ENCODE results near the gene CYRIA.

The CYRIA gene

GRCh38 chr2:16626997-16627605 lies 38.5 kb downstream of the CYRIA start:
- DNase-seq = no peak

DNA sequence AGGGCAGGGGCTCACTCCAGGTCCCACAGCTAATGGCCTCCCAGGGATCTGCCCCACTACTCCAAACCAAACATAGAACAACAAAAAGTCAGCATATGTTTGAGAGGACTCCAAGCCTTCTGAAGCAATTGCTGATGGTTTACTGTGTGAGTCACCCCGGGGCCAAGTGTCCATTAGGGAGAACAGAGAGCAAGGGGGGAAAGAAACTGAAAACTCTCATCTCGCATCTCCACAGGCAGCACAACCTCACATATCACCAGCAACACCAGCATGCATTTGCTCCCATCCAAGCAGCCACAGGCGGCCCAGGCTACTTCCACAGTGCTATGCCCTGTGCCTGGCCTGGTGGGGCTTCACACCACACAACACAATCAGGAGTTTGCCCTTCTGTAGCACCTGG lies 39.1 kb downstream of the CYRIA start:
- DNase-seq = no peak

DNA sequence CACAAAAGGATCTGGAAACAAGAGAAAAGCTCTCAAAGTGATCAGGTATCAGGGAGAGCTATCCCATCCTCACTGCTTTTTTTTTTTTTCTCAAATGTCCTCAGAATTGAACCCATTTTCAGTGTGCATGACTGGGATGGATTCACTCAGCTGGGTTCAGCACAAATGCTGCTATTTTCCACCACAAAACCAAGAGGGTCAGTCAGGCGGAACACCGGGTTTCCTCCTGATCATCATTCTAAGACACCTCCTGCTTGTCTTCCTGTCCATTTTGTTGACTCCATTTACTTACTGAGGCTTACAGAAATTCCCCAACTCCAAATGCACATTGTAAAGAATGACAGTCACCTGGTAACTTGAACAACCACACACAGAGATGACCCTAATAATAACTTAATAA lies 39.9 kb downstream of the CYRIA start:
- DNase-seq = no peak

DNA sequence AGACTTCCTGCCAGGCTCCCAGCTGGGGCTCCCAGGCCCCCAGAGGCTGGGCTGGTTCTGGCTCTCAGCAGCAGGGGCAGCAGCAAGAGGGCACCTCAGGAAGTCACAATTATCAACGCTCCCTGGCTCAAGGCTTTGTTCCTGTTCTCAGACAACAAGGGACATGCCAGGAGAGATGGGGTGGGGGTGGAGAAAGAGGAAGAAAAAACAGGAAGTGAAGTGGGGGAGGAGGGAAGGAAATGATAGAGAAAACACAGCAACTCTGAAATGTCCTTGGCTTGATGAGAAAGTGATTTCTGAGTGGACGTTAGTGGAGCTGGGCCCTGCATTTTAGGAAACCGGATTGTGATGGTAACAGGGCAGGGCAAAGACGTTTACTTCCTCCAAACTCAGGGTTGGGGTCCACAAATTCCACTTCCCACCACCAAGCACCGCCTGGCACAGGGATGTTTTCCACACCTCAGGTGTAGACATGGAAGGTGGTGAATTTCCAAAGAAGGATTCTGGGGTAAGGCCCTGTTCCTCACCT lies 40.4 kb downstream of the CYRIA start:
- DNase-seq = no peak

GRCh38 chr2:16624436-16624780 lies 41.2 kb downstream of the CYRIA start:
- DNase-seq = no peak

- no peak for DNase-seq
Observed at GRCh38 chr2:16623564-16624435, 41.8 kb downstream of the CYRIA start.

DNA sequence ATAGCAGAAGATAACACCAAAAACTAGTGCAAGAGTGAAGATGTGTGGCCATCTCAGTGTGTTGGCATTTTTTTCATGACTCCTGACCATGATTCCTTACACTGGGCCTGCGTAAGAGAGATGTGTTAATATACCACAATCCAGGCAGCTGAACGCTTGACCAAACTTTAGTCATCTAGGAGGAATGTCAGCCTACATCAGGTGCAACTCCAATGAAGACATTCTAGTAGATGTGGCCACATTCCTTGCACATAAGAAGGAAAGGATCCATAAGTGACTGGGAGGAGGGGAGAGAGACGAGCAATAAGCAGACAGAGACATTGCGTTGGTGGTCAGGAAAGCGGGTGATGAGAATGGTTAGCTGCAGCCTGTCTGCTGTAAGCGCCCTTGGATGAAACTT lies 42.6 kb downstream of the CYRIA start:
- no peak for DNase-seq

DNA sequence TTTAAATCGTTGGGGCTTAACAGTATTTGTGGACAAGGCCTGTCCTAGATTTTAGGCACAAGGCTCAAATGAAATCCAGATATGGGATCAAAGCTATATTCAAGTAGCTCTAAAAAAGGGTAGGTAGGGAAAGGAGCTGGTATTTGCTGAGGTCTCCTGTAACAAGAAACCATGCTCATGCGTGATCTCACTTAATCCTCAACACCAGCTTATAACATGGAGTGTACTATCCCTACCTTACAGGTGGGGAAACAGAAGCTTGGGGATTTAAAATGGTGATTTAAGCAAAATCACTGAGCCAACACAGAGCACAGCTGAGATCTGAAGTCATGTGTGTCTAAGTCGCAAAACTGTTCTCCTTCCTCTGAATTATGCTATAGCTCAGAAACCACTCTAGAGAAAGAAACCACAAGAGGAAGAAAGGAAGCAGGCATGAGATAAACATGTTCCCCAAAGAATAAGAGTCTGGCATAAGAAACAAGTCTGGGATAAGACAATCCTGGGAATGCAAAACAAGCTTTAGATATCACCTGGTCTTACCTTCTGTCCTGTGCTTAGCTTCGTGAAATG lies 43.1 kb downstream of the CYRIA start:
- DNase-seq = no peak

GRCh38 chr2:16621316-16621715 lies 44.3 kb downstream of the CYRIA start:
- DNase-seq = no peak

DNA sequence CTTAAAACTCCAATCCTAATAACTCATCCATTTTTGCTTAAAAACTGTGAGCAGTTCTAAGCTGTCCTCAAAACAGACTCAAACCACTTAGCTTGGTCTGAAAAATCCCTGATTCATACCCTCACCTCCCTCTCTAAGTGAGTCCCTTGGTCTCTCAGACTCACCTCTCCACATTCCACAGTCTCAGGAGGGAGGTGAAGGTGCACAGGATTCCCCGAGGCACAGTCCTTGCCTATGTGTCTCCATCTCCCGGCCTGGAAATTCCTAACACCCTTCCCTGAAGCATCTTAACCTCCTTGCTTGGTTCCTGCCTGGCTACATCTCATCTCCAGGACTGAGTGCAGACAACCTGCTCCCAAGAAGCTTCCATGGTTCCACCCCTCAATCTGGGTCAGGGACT lies 45.0 kb downstream of the CYRIA start:
- no peak for DNase-seq

DNA sequence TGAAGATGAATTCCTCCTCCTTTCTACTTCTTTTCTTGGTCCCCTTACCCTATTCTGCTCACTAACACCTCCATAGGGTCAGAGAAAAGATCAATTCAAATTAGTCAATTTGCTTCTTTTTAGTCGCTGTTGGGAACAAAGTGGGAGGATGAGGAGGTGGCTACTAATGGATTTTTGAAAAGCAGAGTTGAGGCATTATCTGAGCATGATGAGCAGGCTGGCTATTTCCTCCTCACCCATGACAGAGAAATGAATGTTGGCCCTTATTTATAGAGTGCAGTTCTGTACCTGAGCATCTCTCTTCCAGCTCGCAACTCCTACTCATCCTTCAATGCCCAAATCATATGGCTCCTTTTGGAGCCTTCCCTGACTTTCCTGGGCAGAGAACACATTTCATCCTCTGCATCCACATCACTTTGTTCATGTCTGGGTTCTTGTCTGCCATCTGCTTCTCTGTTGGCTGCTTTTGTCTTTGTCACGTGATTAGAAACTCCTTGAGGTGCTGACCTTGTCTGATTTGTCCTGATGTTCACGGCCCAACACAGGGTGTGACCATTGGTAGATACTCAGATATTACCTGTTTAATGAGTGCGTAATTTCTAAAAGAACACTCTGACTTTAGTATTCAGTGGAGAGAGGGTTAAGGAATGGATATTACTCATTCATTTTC lies 45.9 kb downstream of the CYRIA start:
- no peak for DNase-seq

GRCh38 chr2:16617282-16618266 lies 48.1 kb downstream of the CYRIA start:
- DNase-seq = no peak

All from NCI-H1436 (cell line).